Ovary (tissue), 3 donors: ENCODE results near the gene RERE.

ENCODE experiments used
- CTCF ChIP-seq, 3 donors: fragments of 450-650 bp in 2 of 3; fragments of 200-600 bp in 1 of 3; IDR thresholded peaks; one replicate each; pipeline versions ENCODE4 v1.5.1 to v1.8.0; 2016 to 2022; ENCODE audit warnings: antibody characterized with exemption in 3 of 3, mild to moderate bottlenecking in 1 of 3
- EP300 ChIP-seq: sonication (generic); formaldehyde crosslinking; IDR thresholded peaks from one replicate; pipeline ENCODE4 v1.6.1; 2017; ENCODE audit warnings: antibody characterized with exemption
- POLR2A ChIP-seq: fragments of 450-650 bp; IDR thresholded peaks from one replicate; pipeline ENCODE4 v1.6.1; 2017; ENCODE audit warnings: antibody characterized with exemption, mild to moderate bottlenecking, moderate library complexity
- donor health status: DM: no; HTN: no; CAD: no.

GRCh38 chr1:8424539-8425116, 392.8 kb downstream of the RERE start:
- no peak for TF ChIP-seq POLR2A
- no peak for TF ChIP-seq CTCF (IDR thresholded peaks at IDR 0.05)
- TF ChIP-seq EP300: no peak
